Ramos (cell line): ENCODE data around the gene KLHL29.

Experiments
- in situ Hi-C: fragments of 300-500 bp; cut with MboI; formaldehyde crosslinking; loops from one replicate; pipeline ENCODE4 v1.14.3; 2022; ENCODE audit warnings: low sequenced_read_pairs; ENCODE audit not compliant: unreplicated experiment

KLHL29 gene

DNA sequence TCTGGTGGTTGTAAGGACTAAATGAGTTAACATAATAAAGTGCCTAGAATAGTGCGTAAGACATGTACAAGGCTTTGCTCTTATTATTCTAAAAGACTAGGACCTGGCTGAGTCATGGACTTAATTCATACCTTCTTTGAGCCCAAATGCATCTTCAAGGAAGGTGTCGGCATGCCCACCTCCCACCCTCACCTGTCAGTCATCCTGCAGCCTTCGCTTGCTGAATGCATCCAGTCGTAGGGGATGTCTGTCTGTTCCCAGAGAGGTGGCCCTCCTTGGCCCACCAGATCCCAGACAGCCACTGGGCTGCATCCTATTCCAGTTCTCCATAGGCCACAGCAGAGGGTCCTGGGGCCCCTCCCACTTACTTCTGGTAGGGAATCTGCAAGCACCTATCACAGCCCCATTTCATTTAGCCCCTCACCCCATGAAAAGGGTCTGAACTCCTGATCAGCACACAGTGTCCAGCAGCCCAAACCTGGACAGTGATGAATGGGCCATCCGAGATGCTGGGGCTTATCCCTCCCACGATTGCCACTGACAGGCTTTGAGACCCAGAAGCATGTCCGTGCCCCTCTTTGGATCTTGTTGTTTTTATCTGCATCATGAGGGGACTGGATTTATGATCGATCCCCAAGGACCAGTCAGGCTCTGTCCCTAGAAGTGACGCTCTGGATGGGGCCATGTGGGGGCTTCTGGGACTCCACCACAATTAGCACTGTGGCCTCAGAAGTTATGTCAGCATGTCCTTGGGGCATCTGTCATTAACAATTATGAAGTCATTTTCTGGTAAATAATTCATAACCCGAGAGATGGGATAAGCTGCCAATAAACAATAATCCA lies 101.1 kb downstream of the KLHL29 start:
- in situ Hi-C loops, result no loop called here

- in situ Hi-C loops, result no loop called here
Observed at GRCh38 chr2:23486684-23487075, 101.7 kb downstream of the KLHL29 start.

- in situ Hi-C loops, result no loop called here
Observed at GRCh38 chr2:23487735-23488492, 102.9 kb downstream of the KLHL29 start.

DNA sequence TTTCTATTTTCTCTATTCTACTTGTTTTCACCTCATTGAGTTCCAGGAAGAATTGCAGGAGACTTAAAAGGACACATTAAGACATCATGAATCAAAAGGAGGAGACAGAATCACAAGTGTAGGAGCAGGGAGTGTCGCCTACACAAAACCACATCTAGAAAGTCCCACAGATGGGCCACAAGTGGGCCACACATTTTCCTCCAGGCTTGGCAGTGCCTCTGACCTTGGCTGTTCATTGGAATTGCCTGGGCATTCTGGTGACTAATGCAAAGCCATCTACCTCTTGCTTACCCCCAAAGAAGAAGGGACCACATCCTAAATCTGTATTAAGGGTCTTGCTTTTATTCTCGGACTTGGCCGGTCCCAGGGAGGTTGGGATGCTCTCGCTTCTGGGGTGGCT lies 103.6 kb downstream of the KLHL29 start:
- in situ Hi-C loops, result no loop called here

DNA sequence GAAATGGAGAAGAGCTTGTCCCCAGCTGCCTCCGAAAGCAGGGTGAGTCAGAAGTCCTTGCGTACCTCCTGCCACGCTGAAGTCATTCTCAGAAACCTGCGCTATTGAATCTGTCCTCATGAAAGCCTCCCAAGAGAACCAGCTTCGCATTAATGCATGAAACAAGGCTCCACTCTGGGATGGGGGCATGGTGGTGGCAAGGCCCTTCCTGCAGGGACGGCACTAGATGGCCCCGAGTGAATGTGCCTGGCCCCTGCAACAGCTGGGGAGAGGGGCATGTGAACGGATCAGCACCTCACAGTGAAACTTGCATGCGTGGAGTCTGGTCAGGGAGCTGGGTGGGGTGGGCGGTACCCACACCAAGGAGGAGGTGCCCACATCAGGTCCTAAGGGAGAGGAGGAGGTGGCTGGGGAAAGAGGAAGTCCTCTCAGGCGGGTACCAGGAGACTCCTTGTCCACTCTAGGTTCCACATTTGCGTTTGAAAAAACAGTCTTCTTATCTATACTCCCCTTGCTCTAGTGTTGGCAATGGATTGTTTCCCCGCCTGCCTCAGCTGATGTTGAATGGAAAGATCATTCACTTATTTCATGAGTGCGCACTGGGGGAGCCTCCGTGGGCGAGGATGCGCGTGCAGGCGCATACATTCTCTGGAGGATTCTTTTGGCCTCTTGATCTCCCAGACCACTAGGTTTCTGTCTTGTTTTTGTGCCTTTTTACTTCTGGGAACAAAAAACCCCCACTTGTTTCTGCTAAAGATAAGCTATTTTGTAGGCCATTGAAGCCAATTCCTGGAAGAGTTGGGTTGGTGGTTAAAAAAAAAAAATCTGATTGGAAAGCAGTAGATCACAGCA lies 104.7 kb downstream of the KLHL29 start:
- in situ Hi-C loops, result no loop called here

DNA sequence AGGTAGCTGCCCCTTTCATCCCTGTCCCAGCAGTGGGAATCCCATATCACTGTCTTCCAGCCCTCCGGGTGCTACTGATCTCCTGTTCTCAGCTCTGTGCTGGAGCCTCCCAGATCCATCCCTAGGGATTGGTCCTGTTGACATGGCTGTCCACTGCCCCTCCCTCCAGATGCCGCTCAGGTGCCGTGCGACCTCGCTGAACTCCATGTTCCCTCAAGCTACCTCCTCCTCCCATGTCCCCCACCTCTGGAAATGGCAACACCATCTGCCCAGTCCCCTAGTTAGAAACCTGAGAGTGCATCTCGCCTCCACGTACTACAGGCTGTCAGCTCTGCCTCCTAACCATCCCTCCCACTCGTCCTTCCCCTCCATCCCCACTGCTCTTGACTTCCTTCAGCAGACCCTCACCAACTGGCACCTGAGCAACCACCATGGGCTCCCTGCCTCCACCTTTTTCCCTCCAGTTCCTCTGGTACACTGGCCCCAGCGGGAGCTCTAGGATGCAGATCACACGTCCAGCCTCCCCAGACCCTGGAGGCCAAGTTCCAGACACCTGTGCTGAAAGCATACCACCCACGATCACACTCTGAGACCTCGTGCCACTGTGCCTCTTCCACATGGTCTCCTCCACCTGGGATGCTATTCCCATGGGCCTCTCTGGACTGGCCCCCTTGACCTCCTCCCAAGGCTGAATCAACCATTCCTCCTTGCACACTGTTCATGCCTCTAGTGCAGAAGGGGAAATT lies 106.8 kb downstream of the KLHL29 start:
- in situ Hi-C loops, result no loop called here

DNA sequence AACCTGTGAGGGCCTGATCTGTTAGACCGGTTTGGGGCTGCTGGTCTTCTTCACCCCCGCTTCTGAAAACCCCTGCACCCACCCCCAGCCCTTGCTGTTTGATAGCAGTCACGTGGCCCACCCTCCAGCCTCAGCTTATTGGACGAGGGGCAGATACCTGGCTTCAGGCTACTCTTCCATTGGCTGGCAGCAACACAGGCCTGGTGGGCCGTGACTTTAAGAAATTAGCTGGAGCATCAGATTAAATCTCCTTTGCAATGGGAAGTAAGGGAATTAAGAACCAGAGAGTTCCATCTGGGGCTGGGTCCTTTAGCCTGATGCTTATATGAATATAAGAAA lies 107.3 kb downstream of the KLHL29 start:
- in situ Hi-C loops, result no loop called here

DNA sequence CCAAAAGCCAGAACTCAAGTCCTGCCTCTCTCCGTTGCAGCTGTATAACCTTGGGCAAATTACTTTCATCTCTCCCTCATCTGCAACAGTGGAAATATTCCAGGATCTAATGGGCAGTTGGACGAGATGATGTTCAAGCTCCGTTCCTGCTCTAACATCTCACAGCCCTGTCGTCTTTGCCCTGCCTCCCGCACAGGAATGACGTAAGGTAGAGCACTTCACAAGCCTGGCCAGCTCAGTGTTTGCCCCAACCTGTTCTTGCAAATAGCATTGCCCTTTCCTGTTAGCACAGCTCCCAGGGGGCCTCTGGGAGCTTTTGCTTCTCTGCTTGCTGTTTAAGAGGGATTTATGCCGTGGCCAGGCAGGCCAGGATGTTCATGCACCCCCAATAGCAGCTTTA lies 107.9 kb downstream of the KLHL29 start:
- in situ Hi-C loops, result no loop called here

- in situ Hi-C loops, result no loop called here
Observed at GRCh38 chr2:23493846-23494245, 108.9 kb downstream of the KLHL29 start.

- in situ Hi-C loops, result no loop called here
Observed at GRCh38 chr2:23494286-23494685, 109.3 kb downstream of the KLHL29 start.

GRCh38 chr2:23495661-23496114 lies 110.7 kb downstream of the KLHL29 start:
- in situ Hi-C loops, result no loop called here

DNA sequence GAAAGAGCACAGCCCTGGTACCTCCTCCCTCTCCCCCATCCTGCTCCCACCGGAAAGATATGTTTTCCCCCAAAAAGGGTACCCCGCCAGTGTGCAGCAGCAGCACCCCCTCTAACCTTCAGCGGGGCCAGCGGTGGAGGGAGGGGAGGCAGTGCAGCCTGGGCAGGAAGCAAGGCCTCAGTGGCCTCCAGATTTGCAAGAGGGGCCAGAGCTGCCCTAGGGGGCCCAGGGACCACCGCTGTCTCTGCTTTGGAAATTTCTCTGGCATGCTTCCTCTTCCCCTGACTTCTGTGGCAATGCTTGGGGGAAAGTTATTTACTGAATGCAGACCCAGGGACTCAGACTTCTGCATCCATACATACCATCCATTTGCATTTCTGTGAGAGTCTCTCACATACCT lies 111.5 kb downstream of the KLHL29 start:
- in situ Hi-C loops, result no loop called here

DNA sequence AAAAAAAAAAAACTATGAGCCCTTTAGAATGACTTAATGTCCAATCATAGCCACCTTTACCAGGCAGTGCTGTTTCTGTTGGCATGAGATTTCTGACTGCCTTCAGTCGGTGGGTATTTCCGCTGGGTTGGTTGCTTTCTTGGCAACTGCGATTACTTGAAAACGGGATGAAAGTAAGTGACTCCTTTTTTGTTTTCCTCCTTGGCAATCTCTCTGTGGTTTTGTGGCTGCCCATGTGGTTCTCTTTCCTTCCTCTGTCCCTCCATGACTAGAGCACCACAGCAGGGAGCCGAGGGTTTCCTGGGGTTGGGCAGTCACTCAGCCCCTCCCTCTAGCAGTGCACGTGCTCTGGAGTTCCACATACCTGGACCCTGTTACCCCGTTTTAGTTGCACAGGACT lies 112.1 kb downstream of the KLHL29 start:
- in situ Hi-C loops, result no loop called here

DNA sequence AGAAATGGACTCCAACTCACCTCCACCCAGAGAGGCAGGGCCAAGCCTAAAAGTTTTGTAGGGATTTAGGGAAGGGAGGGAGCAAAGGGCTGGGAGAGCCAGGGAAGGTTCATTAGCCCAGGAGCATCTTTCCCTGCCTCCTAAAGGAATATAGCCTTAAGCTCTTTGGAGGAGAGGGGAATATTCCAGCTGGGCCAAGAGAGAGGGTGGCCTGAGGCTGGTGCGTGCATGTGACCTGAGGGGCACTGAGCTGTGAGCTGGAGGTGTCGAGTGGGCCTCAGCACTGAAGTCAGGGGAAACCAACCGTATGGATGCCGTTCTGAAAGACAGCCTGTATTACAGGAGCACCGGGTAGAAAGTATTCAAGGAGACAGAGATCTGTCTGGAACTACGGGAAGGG lies 112.6 kb downstream of the KLHL29 start:
- in situ Hi-C loops, result no loop called here

GRCh38 chr2:23498943-23499342 lies 114.0 kb downstream of the KLHL29 start:
- in situ Hi-C loops, result no loop called here

DNA sequence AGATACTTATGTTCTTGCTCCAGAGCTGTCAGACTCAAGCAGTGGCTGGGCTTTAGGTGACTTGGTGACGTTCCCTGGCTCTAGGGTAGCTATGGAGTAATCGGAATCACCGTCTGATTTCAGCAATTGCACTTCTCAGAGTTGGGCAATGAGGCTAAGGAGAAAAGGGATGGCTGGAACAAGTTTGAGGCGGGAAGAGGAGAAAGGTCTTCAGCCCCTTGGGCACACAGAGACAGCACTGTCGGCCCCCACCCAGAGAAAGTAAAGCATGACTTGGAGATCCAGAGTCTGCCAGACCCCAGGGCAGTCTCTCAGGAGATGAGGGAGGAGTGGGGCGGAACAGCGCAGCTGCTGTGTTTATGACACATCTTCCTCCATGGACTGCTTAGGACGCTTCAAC lies 114.5 kb downstream of the KLHL29 start:
- in situ Hi-C loops, result no loop called here

GRCh38 chr2:23500836-23501235 lies 115.9 kb downstream of the KLHL29 start:
- in situ Hi-C loops, result no loop called here

- in situ Hi-C loops, result no loop called here
Observed at GRCh38 chr2:23502096-23502495, 117.1 kb downstream of the KLHL29 start.

DNA sequence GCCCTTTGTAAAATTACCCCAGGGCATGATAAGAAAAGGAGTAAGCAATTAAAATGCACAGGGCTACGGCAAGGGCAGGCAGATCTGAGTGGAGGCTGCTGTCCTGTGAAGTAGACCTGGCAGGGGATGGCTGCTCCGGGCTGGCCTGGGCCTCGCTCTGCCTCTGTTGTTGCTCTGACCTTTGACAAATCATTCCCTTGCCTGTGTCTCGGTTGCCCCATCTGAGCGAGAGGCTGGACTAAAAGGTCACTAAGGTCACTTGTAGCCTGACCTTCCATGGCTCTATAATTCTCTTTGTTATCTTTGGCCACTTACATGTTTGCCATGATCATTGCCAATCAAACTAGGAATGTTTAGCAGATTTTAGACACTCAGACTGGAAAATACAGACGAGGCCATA lies 118.1 kb downstream of the KLHL29 start:
- in situ Hi-C loops, result no loop called here

GRCh38 chr2:23503682-23504081 lies 118.7 kb downstream of the KLHL29 start:
- in situ Hi-C loops, result no loop called here
